HUDEP-2 (cell line): ENCODE results near the gene ZDHHC12.

Source experiments
- DNase-seq, 76 experiments: peaks; one replicate each; lab custom pipeline; 2025; ENCODE audit not compliant: unreplicated experiment in 76 of 76; lab: John Stamatoyannopoulos, UW

ZDHHC12 gene

DNA sequence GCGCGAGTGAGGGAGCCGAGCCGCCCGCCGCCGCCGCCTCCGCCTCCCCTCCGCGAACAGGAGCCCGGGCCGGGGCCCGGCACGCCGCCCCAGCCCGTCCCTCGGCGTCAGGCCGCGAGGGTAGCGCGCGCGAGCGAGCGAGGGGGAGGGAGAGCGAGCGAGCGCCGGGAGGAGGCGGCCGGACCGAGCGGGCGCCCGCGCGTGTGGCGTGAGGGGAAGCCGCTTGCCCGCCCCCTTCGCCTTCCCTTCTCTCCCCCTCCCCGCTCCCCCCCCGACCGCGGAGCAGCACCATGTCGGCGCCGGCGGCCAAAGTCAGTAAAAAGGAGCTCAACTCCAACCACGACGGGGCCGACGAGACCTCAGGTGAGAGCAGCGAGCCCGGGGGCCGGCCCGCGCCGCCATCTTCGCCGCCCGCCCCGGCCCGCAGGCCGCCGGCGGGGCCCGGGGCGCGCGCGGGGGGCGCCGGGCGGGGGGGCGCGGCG is 34.6 kb downstream of the ZDHHC12 start:
- DNase-seq, result peak in 18 of 76 experiments; percentile 28 to 64 (median 52)

DNA sequence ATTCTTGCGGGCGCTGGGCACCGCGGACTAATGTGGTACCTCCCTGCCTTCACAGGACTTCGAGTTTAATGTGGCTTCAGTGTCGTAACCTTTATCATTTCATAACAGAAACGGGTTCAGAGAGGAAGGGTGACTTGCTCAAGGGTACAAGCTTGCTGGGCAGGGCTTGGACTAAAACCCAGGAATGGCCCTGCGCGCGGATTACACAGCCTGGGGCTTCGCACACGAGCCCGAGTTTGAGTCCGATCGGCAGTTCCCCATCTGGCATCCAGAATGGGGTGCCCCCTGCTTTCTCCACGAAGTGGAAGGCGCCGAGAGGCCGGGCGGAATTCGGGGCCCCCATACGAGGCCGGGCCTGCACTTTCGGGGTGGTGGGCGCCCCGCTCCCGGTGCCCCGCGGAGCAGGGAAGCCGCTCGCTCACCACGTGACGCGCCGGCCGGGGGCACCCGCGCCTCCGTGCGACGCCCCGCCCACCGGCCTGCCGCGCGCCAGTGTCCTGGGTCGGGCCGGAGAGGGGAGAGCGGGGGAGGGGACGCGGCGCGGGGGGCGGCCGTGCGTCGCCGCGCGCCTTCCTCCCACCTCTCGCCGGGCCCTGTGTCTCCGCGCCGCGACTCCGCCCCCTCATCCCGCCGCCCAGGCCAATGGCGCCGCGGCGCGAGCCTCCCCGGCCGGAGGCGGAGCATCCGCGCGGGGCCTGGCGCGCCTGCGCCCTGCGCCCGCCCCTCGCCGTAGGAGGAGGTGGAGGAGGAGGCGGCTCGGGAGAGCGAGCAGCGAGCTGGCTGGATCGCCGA is 35.2 kb downstream of the ZDHHC12 start, which contains the start of gene SET:
SET (plus strand) TSS at position 722 of the 792 bp plus-strand sequence. CDS start 361 bp downstream, outside the sequence.
- DNase-seq, result peak in 72 of 76 experiments; percentile 62 to 97 (median 90)

DNA sequence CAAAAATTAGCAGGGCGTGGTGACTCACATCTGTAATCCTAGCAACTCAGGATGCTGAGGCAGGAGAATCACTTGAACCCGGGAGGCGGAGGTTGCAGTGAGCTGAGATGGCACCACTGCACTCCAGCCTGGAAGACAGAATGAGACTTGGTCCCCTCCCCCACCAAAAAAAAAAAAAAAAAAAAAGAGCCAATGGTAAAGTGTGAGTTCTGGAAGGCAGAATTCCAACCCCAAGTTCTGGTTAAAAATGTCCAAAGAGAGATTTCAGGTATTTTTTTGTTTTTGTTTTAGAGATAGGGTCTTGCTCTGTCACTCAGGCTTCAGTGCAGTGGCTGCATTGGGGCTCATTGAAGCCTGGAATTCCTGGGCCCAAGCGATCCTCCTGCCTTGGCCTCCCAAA is 36.5 kb downstream of the ZDHHC12 start:
- DNase-seq, result no peak

DNA sequence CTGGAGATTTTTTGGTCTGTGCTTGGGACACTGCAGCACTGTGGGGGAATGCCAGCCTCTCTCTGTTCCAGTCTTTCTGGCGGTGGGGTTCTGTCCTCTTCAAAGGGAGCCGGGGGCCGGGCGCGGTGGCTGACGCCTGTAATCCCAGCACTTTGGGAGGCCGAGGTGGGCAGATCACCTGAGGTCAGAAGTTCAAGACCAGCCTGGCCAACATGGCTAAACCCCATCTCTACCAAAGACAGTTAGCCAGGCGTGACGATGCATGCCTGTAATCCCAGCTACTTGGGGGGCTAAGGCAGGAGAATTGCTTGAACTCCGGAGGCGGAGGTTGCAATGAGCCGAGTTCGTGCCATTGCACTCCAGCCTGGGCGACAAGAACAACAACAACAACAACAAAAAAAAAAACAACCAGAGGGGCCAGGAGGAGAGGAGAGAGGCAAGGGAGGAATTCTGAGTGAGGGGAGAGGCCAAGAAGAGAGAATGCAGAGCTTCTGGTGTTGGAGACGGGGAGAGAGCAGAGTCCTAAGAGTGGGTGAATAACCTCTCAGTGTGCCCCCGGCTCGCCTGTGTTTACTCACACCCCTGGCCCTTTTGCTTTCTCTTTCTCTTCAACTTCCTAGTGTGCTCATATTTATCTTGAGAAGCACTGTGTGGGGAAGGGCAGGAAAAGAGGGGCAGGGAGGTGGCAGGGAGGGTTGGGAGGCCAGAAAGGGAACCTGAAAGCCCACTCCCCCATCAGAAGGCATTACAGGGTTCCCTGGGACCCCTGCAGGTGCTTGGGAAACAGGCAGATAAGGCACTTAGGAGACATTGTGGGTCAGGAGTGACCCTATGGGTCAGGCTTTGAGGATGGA is 38.1 kb downstream of the ZDHHC12 start:
- DNase-seq, result no peak

DNA sequence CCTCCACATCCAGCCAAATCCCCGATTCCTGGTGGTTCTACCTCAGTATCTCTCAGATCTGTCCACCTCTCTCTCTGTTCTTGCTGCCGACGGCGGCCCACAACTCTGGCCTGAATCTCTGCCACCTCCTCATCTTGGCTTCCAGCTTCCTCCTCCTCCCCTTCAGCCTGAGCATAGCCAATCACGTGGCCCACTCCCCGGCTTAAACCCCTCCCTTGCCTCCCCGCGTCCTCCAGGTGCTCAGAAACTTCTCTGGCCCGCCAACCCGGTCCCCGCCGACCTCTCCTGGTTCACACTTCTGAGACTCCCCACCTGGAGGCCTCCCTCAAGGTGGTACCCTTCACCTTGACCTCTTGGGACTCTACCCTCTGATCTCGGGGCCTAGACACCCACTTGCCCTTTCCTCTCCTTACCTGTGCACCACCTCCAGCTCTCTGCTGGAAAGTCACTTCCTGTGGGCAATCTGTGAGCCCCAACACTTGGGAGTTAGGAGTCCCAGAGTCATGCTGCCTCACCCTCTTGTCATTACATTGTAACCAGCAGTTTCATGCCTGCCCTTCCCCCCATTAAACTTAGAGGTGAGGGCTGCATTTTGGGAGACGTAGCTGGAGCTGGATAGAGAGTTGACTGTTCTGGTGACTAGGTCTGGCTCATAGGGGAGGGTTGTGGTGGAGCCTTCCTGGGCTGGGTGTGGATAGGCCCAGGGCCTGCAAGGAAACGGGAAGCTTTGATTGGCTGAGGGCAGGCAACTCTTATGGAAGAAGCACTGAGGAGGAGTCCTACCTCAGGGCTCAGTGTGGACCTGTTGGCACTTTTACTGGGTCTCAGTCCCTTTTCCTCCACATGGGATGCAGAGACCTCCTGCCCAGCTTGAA is 39.4 kb downstream of the ZDHHC12 start:
- peak in 29 of 76 experiments; percentile 4 to 51 (median 30) for DNase-seq

DNA sequence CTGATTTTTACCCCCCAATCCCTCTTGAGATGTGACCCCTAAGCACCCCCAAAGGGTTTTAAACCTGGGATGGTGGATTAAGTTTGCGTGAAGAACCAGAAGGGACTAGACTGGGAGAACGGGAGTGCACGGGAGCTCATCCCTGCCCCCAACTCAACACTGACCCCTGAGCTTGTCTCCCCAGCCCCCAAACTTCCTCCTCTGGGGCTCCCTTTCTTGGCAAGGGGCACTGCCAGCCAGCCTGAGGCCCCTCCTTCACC is 39.9 kb downstream of the ZDHHC12 start:
- no peak for DNase-seq

DNA sequence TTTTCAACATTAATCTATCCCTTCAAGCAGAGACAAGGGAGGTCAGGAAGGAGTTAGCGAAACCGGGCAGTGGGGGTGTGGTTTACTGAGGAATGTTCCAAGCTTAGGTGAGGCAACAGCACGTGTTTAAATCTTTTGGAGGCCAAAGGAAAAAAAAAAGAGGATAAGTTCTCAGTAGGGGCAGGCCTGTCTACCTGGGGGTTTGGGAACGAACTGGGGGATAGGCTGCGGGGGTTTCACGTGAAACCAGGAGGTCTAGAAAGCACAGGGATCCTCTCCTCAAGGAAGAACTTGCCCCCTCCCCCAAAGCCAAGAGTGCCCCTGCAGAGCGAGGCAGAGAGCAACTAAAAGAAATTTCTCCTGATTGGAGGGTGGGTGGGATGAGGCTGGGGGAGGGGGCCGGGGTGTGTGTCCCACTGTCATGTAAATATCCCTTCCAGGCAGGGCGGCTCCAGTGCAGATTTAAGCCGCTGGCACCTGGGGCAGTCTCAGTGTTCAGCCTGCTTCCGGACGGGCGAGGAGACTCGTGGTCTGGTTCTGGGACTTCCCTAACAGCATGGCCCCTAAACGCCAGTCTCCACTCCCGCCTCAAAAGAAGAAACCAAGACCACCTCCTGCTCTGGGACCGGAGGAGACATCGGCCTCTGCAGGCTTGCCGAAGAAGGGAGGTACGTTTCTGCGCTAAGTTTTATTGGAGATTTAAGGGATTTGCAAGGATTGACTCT is 40.4 kb downstream of the ZDHHC12 start:
- DNase-seq, result peak in 3 of 76 experiments; percentile 3 to 11 (median 7)

DNA sequence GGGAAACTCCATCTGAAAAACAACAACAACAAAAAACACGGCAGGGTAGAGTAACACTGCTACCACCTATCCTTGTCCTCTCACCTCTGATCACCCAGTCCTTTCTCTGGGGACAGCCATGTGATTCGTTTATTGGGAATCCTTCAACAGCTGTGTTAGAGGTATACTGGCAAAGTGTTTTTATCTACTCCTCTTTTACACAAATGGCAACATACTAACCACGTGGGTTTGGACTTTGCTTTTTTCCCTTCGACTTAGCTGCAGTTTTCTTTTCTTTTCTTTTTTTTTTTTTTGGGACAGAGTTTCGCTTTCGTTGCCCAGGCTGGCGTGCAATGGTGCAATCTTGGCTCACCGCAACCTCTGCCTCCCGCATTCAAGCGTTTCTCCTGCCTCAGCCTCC is 46.1 kb downstream of the ZDHHC12 start:
- DNase-seq, result no peak

DNA sequence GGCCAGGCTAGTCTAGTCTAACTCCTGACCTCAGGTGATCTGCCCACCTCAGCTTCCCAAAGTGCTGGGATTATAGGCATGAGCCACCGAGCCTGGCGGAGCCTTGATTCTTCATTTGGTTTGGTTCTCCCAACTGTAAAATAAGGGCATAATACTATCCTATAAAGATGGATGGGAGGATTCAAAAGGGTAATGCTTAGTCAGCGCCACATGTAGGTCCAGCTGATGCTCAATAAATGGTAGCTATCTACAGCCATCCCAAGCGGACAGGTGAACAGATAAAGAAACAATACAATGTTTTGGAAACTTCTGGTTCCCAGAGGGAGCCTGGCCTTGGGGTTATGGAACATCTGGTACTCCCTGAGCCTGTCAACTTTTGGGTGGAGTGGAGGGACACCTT is 48.5 kb downstream of the ZDHHC12 start:
- no peak for DNase-seq
